Measurements from ENCODE around the gene CSRNP2. TPM values are rescaled to one million over a fixed set of nuclear protein-coding genes. Genes with fewer than 3 reads are reported as not detected.

The CSRNP2 gene
- total and polyA plus RNA-seq, 2 of the 8 experiments (the other 6 are each of a cell fraction or from before 2014, with no cell fraction given): 13.7 to 34.0 TPM

- POLR2A ChIA-PET (ENCODE audit: partially characterized antibody): no interaction called here
- no peak overlapping the region for H3K4me2 ChIP-seq (ENCODE audit: insufficient read depth in 1 of 2, low read depth in 2 of 2, low read length in 2 of 2)
- no peak overlapping the region for H2AFZ ChIP-seq (ENCODE audit: low read length)
- H2BK20ac ChIP-seq (ENCODE audit: low read length): no peak overlapping the region
- H4K8ac ChIP-seq (ENCODE audit: extremely low read depth, insufficient read depth, low read length): no peak overlapping the region
- DNase-seq (ENCODE audit: low read depth in 1 of 2, low spot score in 2 of 2): no peak
- no peak overlapping the region for H2AK5ac ChIP-seq (ENCODE audit: low read depth, low read length)
- no peaks in the 10 kb centered on the region for H3K79me1 ChIP-seq (ENCODE audit: low read depth, low read length)
- H3K4ac ChIP-seq (replicated peaks; ENCODE audit: insufficient read length, low read depth, low read length): no peak overlapping the region
- H3K23me2 ChIP-seq (ENCODE audit: low read depth, low read length): no peaks in the 10 kb centered on the region
- no peak overlapping the region for H3K56ac ChIP-seq (replicated peaks; ENCODE audit: insufficient read length, low read depth, low read length)
- H3K4me3 ChIP-seq (ENCODE audit: extremely low read depth in 1 of 4, insufficient read depth in 2 of 4, low read depth in 3 of 4, low read length in 4 of 4): no peak overlapping the region
- H4K91ac ChIP-seq (replicated peaks; ENCODE audit: insufficient read length, low read length): no peak overlapping the region
- H3K4me1 ChIP-seq (replicated peaks in 1 of 4; ENCODE audit: control insufficient read depth in 3 of 4, insufficient read depth in 4 of 4, low read length in 3 of 4): no peaks in the 10 kb centered on the region
- H3K9me3 ChIP-seq (ENCODE audit: insufficient read depth in 2 of 2, low read depth in 1 of 2, low read length in 1 of 2): no peaks in the 10 kb centered on the region
- no peak overlapping the region for H3K14ac ChIP-seq (ENCODE audit: insufficient read length)
- H3K18ac ChIP-seq (ENCODE audit: extremely low read depth, low read length): no peak overlapping the region
- H4K5ac ChIP-seq (ENCODE audit: insufficient read length, low read depth, low read length): no peak overlapping the region
- H3K23ac ChIP-seq (ENCODE audit: insufficient read length): no peak overlapping the region
- no peak for FAIRE-seq
- H3K79me2 ChIP-seq (ENCODE audit: control insufficient read depth in 1 of 2, insufficient read depth in 2 of 2, low read length in 2 of 2): no peaks in the 10 kb centered on the region
- no peak overlapping the region for H2BK5ac ChIP-seq (ENCODE audit: low read depth, low read length)
- CTCF ChIA-PET (ENCODE audit: partially characterized antibody): no interaction called here
- no peaks in the 10 kb centered on the region for H4K20me1 ChIP-seq (replicated peaks in 1 of 2; ENCODE audit: control insufficient read depth in 1 of 2, insufficient read depth in 2 of 2, low read length in 2 of 2)
- H2BK12ac ChIP-seq (ENCODE audit: low read depth, low read length): no peak overlapping the region
- no peak overlapping the region for H3K27ac ChIP-seq (ENCODE audit: low read depth, low read length)
- H2BK120ac ChIP-seq (replicated peaks; ENCODE audit: low read depth, low read length): no peak overlapping the region
- H2BK15ac ChIP-seq (ENCODE audit: low read length): no peak overlapping the region
- H3K36me3 ChIP-seq (ENCODE audit: control insufficient read depth in 2 of 4, insufficient read depth in 4 of 4, low read length in 3 of 4): peaks cover 2 to 41% (median 17%) of the 10 kb centered on the region in 4 experiments; a peak in 7 of 8 replicates
- no peak overlapping the region for H3K9ac ChIP-seq (replicated peaks in 1 of 4; ENCODE audit: extremely low read depth in 1 of 4, low read depth in 3 of 4, low read length in 3 of 4)
- no peaks in the 10 kb centered on the region for H3K27me3 ChIP-seq (replicated peaks in 1 of 4; ENCODE audit: control insufficient read depth in 3 of 4, extremely low read depth in 1 of 4, insufficient read depth in 3 of 4, low read length in 3 of 4)
- TF ChIP-seq, protein P1, sequence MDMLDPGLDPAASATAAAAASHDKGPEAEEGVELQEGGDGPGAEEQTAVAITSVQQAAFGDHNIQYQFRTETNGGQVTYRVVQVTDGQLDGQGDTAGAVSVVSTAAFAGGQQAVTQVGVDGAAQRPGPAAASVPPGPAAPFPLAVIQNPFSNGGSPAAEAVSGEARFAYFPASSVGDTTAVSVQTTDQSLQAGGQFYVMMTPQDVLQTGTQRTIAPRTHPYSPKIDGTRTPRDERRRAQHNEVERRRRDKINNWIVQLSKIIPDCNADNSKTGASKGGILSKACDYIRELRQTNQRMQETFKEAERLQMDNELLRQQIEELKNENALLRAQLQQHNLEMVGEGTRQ (IDR thresholded peaks at IDR 0.05; ENCODE audit: low read length): no peak
- TF ChIP-seq EZH2 (IDR thresholded peaks at IDR 0.05; ENCODE audit: low read depth, low read length, severe bottlenecking) (no peak), GABPA (IDR thresholded peaks at IDR 0.05; ENCODE audit: borderline replicate concordance, insufficient read depth, low read length) (no peak), CTBP2 (IDR thresholded peaks at IDR 0.05; ENCODE audit: borderline replicate concordance, insufficient read depth, insufficient read length, low read length) (no peak), ATF2 (IDR thresholded peaks at IDR 0.05; ENCODE audit: low read length) (no peak), RAD21 (IDR thresholded peaks at IDR 0.05 in 1 of 2, conservative IDR thresholded peaks at IDR 0.05 in 1 of 2; ENCODE audit: low read depth in 2 of 2, low read length in 2 of 2) (no peak), BACH1 (IDR thresholded peaks at IDR 0.05; ENCODE audit: low read length) (no peak)
Measured at GRCh38 chr12:51115533-51115932, 32.1 kb upstream of the CSRNP2 start.
